GM19397 (cell line): Measurements from ENCODE around the gene TNS4.

Experiments used
- ATAC-seq: cut with Tn5 transposase; IDR thresholded peaks from one replicate; pipeline ENCODE4 v1.9.1; 2021; ENCODE audit warnings: mild to moderate bottlenecking, moderate library complexity; ENCODE audit not compliant: unreplicated experiment

The TNS4 gene

GRCh38 chr17:40495140-40495539 is 6.3 kb downstream of the TNS4 start:
- ATAC-seq, result no peak

- ATAC-seq, result no peak
Measured at GRCh38 chr17:40493697-40494096, 7.7 kb downstream of the TNS4 start.

- no peak for ATAC-seq
Measured at GRCh38 chr17:40491486-40491885, 9.9 kb downstream of the TNS4 start.

- no peak for ATAC-seq
Measured at GRCh38 chr17:40490982-40491381, 10.4 kb downstream of the TNS4 start.

- no peak for ATAC-seq
Measured at GRCh38 chr17:40490289-40490853, 11.1 kb downstream of the TNS4 start.

GRCh38 chr17:40487371-40488020 is 13.9 kb downstream of the TNS4 start:
- ATAC-seq, result no peak

GRCh38 chr17:40486522-40487370 is 14.7 kb downstream of the TNS4 start:
- no peak for ATAC-seq

GRCh38 chr17:40485851-40486521 is 15.4 kb downstream of the TNS4 start:
- ATAC-seq, result no peak

GRCh38 chr17:40484973-40485530 is 16.4 kb downstream of the TNS4 start:
- ATAC-seq, result no peak

GRCh38 chr17:40484285-40484972 is 17.0 kb downstream of the TNS4 start:
- no peak for ATAC-seq

GRCh38 chr17:40483679-40484078 is 17.7 kb downstream of the TNS4 start:
- ATAC-seq, result no peak

- no peak for ATAC-seq
Measured at GRCh38 chr17:40482722-40483121, 18.7 kb downstream of the TNS4 start.

GRCh38 chr17:40481106-40481505 is 20.3 kb downstream of the TNS4 start:
- no peak for ATAC-seq

GRCh38 chr17:40480501-40481003 is 20.9 kb downstream of the TNS4 start:
- ATAC-seq, result no peak

GRCh38 chr17:40479754-40480480 is 21.5 kb downstream of the TNS4 start:
- ATAC-seq, result no peak

- no peak for ATAC-seq
Measured at GRCh38 chr17:40478486-40478885, 22.9 kb downstream of the TNS4 start.

- no peak for ATAC-seq
Measured at GRCh38 chr17:40477796-40478195, 23.6 kb downstream of the TNS4 start.

- ATAC-seq, result no peak
Measured at GRCh38 chr17:40475234-40475908, 26.1 kb downstream of the TNS4 start.

- no peak for ATAC-seq
Measured at GRCh38 chr17:40474419-40475002, 26.9 kb downstream of the TNS4 start.
